Activated CD4-positive, alpha-beta T cell treated with anti-CD3 and anti-CD28 coated beads, Interleukin-2, amount 50 U/mL, for 4 hours (primary cell): ENCODE results near the gene FOSB.

ENCODE experiments used
- DNase-seq, 2 experiments: peaks; one replicate each; pipeline ENCODE4 v3.0.0-alpha.2; 2020

The FOSB gene

GRCh38 chr19:45485305-45486077 lies 17.7 kb downstream of the FOSB start:
- peak; percentile 97 to 98 for DNase-seq

GRCh38 chr19:45488708-45489107 lies 20.9 kb downstream of the FOSB start:
- no peak for DNase-seq

- DNase-seq, result no peak
These were observed 21.5 kb downstream of the FOSB start for GRCh38 chr19:45489216-45489855.

- DNase-seq, result no peak
These were observed 24.4 kb downstream of the FOSB start for GRCh38 chr19:45492137-45492626.

GRCh38 chr19:45492627-45493470 lies 25.1 kb downstream of the FOSB start:
- DNase-seq, result no peak

- no peak for DNase-seq
These were observed 26.6 kb downstream of the FOSB start for GRCh38 chr19:45494261-45494916.

GRCh38 chr19:45495178-45495577 lies 27.4 kb downstream of the FOSB start:
- DNase-seq, result no peak

- DNase-seq, result no peak
These were observed 28.7 kb downstream of the FOSB start for GRCh38 chr19:45496349-45496953.

GRCh38 chr19:45497791-45498190 lies 30.0 kb downstream of the FOSB start:
- no peak for DNase-seq

- peak; percentile 45 to 56 for DNase-seq
These were observed 30.8 kb downstream of the FOSB start, which contains the start of gene PPM1N for GRCh38 chr19:45498411-45499195. PPM1N (plus strand) TSS chr19:45498443; CDS start chr19:45498473, 30 bp downstream.

- DNase-seq, result peak; percentile 60 to 61
These were observed 31.7 kb downstream of the FOSB start for GRCh38 chr19:45499196-45500180.

GRCh38 chr19:45500918-45501729 lies 33.3 kb downstream of the FOSB start:
- no peak for DNase-seq

GRCh38 chr19:45501730-45502014 lies 33.9 kb downstream of the FOSB start:
- no peak for DNase-seq

GRCh38 chr19:45502111-45502510 lies 34.3 kb downstream of the FOSB start:
- DNase-seq, result no peak

- no peak for DNase-seq
These were observed 36.1 kb downstream of the FOSB start for GRCh38 chr19:45503909-45504308.

GRCh38 chr19:45505151-45505995 lies 37.6 kb downstream of the FOSB start:
- DNase-seq, result no peak

- DNase-seq, result no peak
These were observed 38.1 kb downstream of the FOSB start for GRCh38 chr19:45505996-45506245.

GRCh38 chr19:45506246-45506988 lies 38.6 kb downstream of the FOSB start:
- peak; percentile 99 for DNase-seq
